GM23338 (cell line): ENCODE data around the gene SNRNP35. TPM values are rescaled to one million over a fixed set of nuclear protein-coding genes. Genes with fewer than 3 reads are reported as not detected.

Experiments used
- ATAC-seq: fragments of 200-7000 bp; cut with Tn5 transposase; 3 replicates; pipeline ENCODE4 v1.9.1; 2020
- DNase-seq: peaks from one replicate; pipeline ENCODE4 v3.0.0-alpha.2; 2015; ENCODE audit warnings: low spot score
- H2AFZ ChIP-seq: fragments of 200-600 bp; sonication (generic); 2 replicates; pipeline ENCODE4 v1.8.0; 2016; ENCODE audit warnings: antibody characterized with exemption, mild to moderate bottlenecking, moderate library complexity
- H3F3A ChIP-seq: fragments of 200-600 bp; sonication (generic); replicated peaks from 2 replicates; pipeline ENCODE4 v1.8.0; 2017; ENCODE audit warnings: antibody characterized with exemption, mixed run types, low read depth
- H3K27ac ChIP-seq: fragments of 200-600 bp; sonication (generic); 2 replicates; pipeline ENCODE4 v1.6.1; 2016; ENCODE audit warnings: low read depth
- H3K27me3 ChIP-seq: fragments of 200-600 bp; sonication (generic); 2 replicates; pipeline ENCODE4 v1.8.0; 2016; ENCODE audit warnings: mild to moderate bottlenecking, mixed run types, moderate library complexity; ENCODE audit not compliant: insufficient read depth
- H3K36me3 ChIP-seq: fragments of 200-600 bp; sonication (generic); 2 replicates; pipeline ENCODE4 v1.8.0; 2016; ENCODE audit warnings: mild to moderate bottlenecking; ENCODE audit not compliant: insufficient read depth
- H3K4me1 ChIP-seq: fragments of 200-600 bp; sonication (generic); 2 replicates; pipeline ENCODE4 v1.8.0; 2016; ENCODE audit warnings: mild to moderate bottlenecking, moderate library complexity; ENCODE audit not compliant: insufficient read depth
- H3K4me2 ChIP-seq: fragments of 200-600 bp; sonication (generic); 2 replicates; pipeline ENCODE4 v1.7.1; 2017; ENCODE audit warnings: mixed run types
- H3K4me3 ChIP-seq: fragments of 200-600 bp; sonication (generic); 2 replicates; pipeline ENCODE4 v1.6.1; 2016; ENCODE audit warnings: mixed run types
- H3K79me2 ChIP-seq: fragments of 200-600 bp; sonication (generic); replicated peaks from 2 replicates; pipeline ENCODE4 v1.8.0; 2017; ENCODE audit warnings: mild to moderate bottlenecking; ENCODE audit not compliant: insufficient read depth
- H3K9me2 ChIP-seq: fragments of 200-600 bp; sonication (generic); 2 replicates; pipeline ENCODE4 v1.8.0; 2017; ENCODE audit not compliant: insufficient read depth
- H4K20me1 ChIP-seq: fragments of 200-600 bp; sonication (generic); replicated peaks from 2 replicates; pipeline ENCODE4 v1.8.0; 2017; ENCODE audit warnings: mild to moderate bottlenecking; ENCODE audit not compliant: insufficient read depth
- H3K27ac Mint-ChIP-seq: 2 replicates; pipeline ENCODE4 v1.8.0; 2020; ENCODE audit warnings: inconsistent platforms, mild to moderate bottlenecking, moderate library complexity, mixed read lengths
- H3K27me3 Mint-ChIP-seq: 3 replicates; pipeline ENCODE4 v1.8.0; 2022; ENCODE audit warnings: low read depth, mild to moderate bottlenecking, moderate library complexity, mixed read lengths, inconsistent platforms; ENCODE audit not compliant: insufficient read depth, poor library complexity
- H3K36me3 Mint-ChIP-seq: 3 replicates; pipeline ENCODE4 v1.8.0; 2021; ENCODE audit warnings: low read depth, mild to moderate bottlenecking, inconsistent platforms, moderate library complexity, mixed read lengths
- H3K4me1 Mint-ChIP-seq: 3 replicates; pipeline ENCODE4 v1.8.0; 2020; ENCODE audit warnings: mild to moderate bottlenecking, inconsistent platforms, mixed read lengths
- H3K4me3 Mint-ChIP-seq: 3 replicates; pipeline ENCODE4 v1.8.0; 2021; ENCODE audit warnings: moderate library complexity, mild to moderate bottlenecking, inconsistent platforms, mixed read lengths
- H3K9me3 Mint-ChIP-seq: 3 replicates; pipeline ENCODE4 v1.8.0; 2020; ENCODE audit warnings: moderate library complexity, mild to moderate bottlenecking, inconsistent platforms, mixed read lengths
- CREB1 ChIP-seq: fragments of 250-450 bp; sonication (Bioruptor Pico); IDR thresholded peaks from 2 replicates; pipeline ENCODE4 v1.5.0; 2020; ENCODE audit warnings: low read depth, mild to moderate bottlenecking, moderate library complexity
- EZH2 ChIP-seq: fragments of 200-600 bp; sonication (generic); IDR thresholded peaks from one replicate; pipeline ENCODE4 v1.8.0; 2017; ENCODE audit warnings: antibody characterized with exemption, mild to moderate bottlenecking, low read depth; ENCODE audit not compliant: unreplicated experiment
- EZH2phosphoT487 ChIP-seq: fragments of 200-600 bp; sonication (generic); IDR thresholded peaks from one replicate; pipeline ENCODE4 v1.8.1; 2018; ENCODE audit warnings: antibody characterized with exemption; ENCODE audit not compliant: unreplicated experiment
- JUNB ChIP-seq: IDR thresholded peaks from one replicate; pipeline ENCODE4 v1.6.1; 2016; ENCODE audit warnings: antibody characterized with exemption; ENCODE audit not compliant: unreplicated experiment
- ZNF114 ChIP-seq: fragments of 250-450 bp; sonication (Bioruptor Pico); IDR thresholded peaks from 2 replicates; pipeline ENCODE4 v1.5.0; 2020; ENCODE audit warnings: mild to moderate bottlenecking, moderate library complexity
- polyA plus RNA-seq: library from polyadenylated mRNA; unstranded; fragments of >200 nt; fragmentation: Nextera tagmentation; extraction: Ambion mirVana; gene quantifications from 2 replicates; pipeline ENCODE4 v1.2.1, GENCODE V29; 2016
- total RNA-seq: library from RNA; depleted of rRNA; stranded (reverse); fragments of >200 nt; shearing (Covaris generic); gene quantifications from 2 replicates; pipeline ENCODE4 v1.2.3, GENCODE V29; 2014
- TF ChIP-seq, protein P1 (sequence below): IDR thresholded peaks from 2 replicates; pipeline ENCODE4 v1.6.1; 2016; ENCODE audit warnings: antibody characterized with exemption
- TF ChIP-seq, protein P2 (sequence below), 2 experiments: fragments of 200-600 bp in 1 of 2; sonication (generic) in 1 of 2; conservative IDR thresholded peaks; 2 replicates each; pipeline versions ENCODE4 v1.5.1 to v1.6.1; 2016 to 2017; ENCODE audit warnings: antibody characterized with exemption in 2 of 2, low read depth in 2 of 2, mild to moderate bottlenecking in 2 of 2, moderate library complexity in 1 of 2

The SNRNP35 gene
- total and polyA plus RNA-seq, 2 experiments from 2014 or later: 8.4 to 38.4 TPM

DNA sequence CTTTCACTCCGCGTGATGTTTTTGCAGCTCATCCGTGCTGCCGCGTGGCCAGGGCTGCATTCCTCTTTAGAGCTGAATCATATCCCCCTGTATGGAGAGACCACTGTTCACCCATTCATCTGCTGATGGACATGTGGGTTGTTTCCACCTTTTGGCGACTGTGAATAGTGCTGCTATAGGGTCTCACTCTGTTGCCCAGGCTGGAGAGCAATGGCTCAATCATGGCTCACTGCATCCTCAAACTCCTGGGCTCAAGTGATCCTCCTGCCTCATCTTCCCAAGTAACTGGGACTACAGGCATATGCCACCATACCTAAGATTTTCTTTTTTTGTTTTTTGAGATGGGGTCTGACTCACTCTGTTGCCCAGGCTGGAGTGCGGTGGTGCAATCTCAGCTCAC is 39.1 kb downstream of the SNRNP35 start:
- H3K27ac Mint-ChIP-seq: no peak overlapping the region

DNA sequence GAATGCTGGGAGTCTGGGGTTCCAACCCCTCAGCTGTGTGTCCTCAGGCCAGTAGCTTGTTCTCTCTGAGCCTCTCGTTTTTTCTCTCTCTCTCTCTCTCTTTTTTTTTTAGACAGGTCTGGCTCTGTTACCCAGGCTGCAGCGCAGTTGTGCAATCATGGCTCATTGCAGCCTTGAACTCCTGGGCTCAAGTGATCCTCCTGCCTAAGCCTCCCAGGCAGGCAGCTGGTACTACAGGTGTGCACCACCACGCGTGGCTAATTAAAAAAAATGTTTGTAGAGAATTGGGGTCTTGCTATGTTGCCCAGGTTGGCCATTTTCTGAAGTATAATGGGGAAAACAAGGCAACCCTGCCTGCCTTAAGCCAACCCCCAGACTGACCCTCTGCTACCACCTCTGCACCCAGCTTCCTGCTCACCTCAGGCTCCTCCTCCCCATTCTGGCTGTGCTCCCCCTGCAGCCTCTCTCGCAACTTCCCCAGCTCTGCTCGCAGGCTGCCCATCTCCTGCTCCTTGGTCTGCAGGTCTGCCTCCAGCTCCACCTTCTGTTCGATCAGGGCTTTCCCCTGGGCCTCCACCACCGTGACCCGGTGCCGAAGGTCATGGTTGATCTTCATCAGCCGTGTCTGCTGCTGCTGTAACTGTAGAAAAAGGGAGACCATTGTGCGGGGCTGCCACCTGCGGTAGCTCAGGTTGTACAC is 40.3 kb downstream of the SNRNP35 start:
- no peak overlapping the region for H3K27ac ChIP-seq
- peak; percentile 50 for ATAC-seq

More for the DNA sequence above, 39.1 kb downstream of the SNRNP35 start:
- Mint-ChIP-seq H3K36me3 (peaks cover 3% of the 10 kb centered on the region; the same call in 1 of the 3 replicates), H3K4me3 (no peak overlapping the region), H3K4me1 (peaks cover 7% of the 10 kb centered on the region), H3K9me3 (no peaks in the 10 kb centered on the region), H3K27me3 (peaks cover 5% of the 10 kb centered on the region)
- Histone ChIP-seq H3K4me3 (no peak overlapping the region), H3K36me3 (no peaks in the 10 kb centered on the region), H3K27me3 (no peaks in the 10 kb centered on the region), H3F3A (no peaks in the 10 kb centered on the region), H2AFZ (no peak overlapping the region), H3K79me2 (no peaks in the 10 kb centered on the region), H3K4me1 (no peaks in the 10 kb centered on the region), H4K20me1 (no peaks in the 10 kb centered on the region), H3K4me2 (no peak overlapping the region), H3K9me2 (no peaks in the 10 kb centered on the region), H3K27ac (no peak overlapping the region)
- ATAC-seq: no peak
- no peak for DNase-seq
- TF ChIP-seq CREB1 (CRISPR knock-in tag) (no peak), ZNF114 (CRISPR knock-in tag) (no peak)

DNA sequence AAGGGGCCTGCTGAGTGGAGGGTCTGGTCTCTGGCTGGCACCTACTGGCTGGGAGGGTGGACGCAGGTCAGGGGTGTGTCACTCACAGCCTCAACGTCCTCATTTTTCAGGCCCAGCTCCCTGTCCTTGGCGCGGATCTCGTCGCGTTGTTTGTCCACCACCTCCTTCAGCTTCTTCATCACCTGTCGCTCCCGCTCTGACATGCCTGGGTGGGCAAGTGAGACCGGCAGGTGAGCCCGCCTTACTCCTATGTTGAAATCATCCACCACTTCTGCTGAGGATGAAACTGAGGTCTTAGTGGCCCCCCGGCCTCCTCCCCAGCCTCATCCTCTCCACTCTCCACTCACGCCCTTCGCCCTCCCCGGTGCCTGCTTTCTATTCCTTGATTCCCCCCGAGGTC is 41.4 kb downstream of the SNRNP35 start:
- Histone ChIP-seq H3K36me3 (no peaks in the 10 kb centered on the region), H3K4me1 (no peaks in the 10 kb centered on the region), H3K4me2 (no peak overlapping the region), H3K27me3 (no peaks in the 10 kb centered on the region), H3K4me3 (no peak overlapping the region), H2AFZ (no peak overlapping the region), H4K20me1 (no peaks in the 10 kb centered on the region), H3K9me2 (no peaks in the 10 kb centered on the region), H3K27ac (no peak overlapping the region), H3K79me2 (no peaks in the 10 kb centered on the region), H3F3A (no peaks in the 10 kb centered on the region)
- DNase-seq (no peak), ATAC-seq (no peak)
- no peaks in the 10 kb centered on the region for H3K4me1 Mint-ChIP-seq
- H3K4me3 Mint-ChIP-seq: no peak overlapping the region
- no peak overlapping the region for H3K27ac Mint-ChIP-seq
- H3K27me3 Mint-ChIP-seq: peaks cover 5% of the 10 kb centered on the region
- TF ChIP-seq JUNB (no peak), EZH2phosphoT487 (no peak)
- TF ChIP-seq, protein P1, sequence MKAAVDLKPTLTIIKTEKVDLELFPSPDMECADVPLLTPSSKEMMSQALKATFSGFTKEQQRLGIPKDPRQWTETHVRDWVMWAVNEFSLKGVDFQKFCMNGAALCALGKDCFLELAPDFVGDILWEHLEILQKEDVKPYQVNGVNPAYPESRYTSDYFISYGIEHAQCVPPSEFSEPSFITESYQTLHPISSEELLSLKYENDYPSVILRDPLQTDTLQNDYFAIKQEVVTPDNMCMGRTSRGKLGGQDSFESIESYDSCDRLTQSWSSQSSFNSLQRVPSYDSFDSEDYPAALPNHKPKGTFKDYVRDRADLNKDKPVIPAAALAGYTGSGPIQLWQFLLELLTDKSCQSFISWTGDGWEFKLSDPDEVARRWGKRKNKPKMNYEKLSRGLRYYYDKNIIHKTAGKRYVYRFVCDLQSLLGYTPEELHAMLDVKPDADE: no peak
- peaks cover 3% of the 10 kb centered on the region; the same call in 2 of the 3 replicates for H3K36me3 Mint-ChIP-seq
- no peaks in the 10 kb centered on the region for H3K9me3 Mint-ChIP-seq

More for the DNA sequence above, 40.3 kb downstream of the SNRNP35 start:
- no peak overlapping the region for H2AFZ ChIP-seq
- no peaks in the 10 kb centered on the region for H3K36me3 ChIP-seq
- Mint-ChIP-seq H3K36me3 (peaks cover 3% of the 10 kb centered on the region; the same call in 1 of the 3 replicates), H3K4me3 (no peak overlapping the region; the same call in 2 of the 3 replicates), H3K9me3 (no peaks in the 10 kb centered on the region), H3K27ac (no peak overlapping the region), H3K4me1 (peaks cover 5% of the 10 kb centered on the region), H3K27me3 (peaks cover 5% of the 10 kb centered on the region)
- H3F3A ChIP-seq: no peaks in the 10 kb centered on the region
- DNase-seq: no peak
- H3K27me3 ChIP-seq: no peaks in the 10 kb centered on the region
- no peaks in the 10 kb centered on the region for H3K4me1 ChIP-seq
- no peak overlapping the region for H3K4me2 ChIP-seq
- no peak overlapping the region for H3K4me3 ChIP-seq
- no peak for TF ChIP-seq EZH2
- TF ChIP-seq, protein P2, sequence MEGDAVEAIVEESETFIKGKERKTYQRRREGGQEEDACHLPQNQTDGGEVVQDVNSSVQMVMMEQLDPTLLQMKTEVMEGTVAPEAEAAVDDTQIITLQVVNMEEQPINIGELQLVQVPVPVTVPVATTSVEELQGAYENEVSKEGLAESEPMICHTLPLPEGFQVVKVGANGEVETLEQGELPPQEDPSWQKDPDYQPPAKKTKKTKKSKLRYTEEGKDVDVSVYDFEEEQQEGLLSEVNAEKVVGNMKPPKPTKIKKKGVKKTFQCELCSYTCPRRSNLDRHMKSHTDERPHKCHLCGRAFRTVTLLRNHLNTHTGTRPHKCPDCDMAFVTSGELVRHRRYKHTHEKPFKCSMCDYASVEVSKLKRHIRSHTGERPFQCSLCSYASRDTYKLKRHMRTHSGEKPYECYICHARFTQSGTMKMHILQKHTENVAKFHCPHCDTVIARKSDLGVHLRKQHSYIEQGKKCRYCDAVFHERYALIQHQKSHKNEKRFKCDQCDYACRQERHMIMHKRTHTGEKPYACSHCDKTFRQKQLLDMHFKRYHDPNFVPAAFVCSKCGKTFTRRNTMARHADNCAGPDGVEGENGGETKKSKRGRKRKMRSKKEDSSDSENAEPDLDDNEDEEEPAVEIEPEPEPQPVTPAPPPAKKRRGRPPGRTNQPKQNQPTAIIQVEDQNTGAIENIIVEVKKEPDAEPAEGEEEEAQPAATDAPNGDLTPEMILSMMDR (conservative IDR thresholded peaks at IDR 0.05; ENCODE audit: low read depth in 2 of 2): peak in 1 of 2 experiments; percentile 23; a peak in 1 of 4 replicates
- no peaks in the 10 kb centered on the region for H3K79me2 ChIP-seq
- no peaks in the 10 kb centered on the region for H3K9me2 ChIP-seq
- no peaks in the 10 kb centered on the region for H4K20me1 ChIP-seq
